GM19438 (cell line): ENCODE data around the gene GK2.

Source experiments
- ATAC-seq: cut with Tn5 transposase; IDR thresholded peaks from one replicate; pipeline ENCODE4 v1.9.1; 2021; ENCODE audit warnings: low read depth; ENCODE audit not compliant: unreplicated experiment

GK2 gene

GRCh38 chr4:79408063-79408462, at the start of gene GK2:
GK2 (minus strand) TSS chr4:79408228; CDS start chr4:79408200, 28 bp downstream.
- ATAC-seq, result no peak

- no peak for ATAC-seq
Measured at GRCh38 chr4:79455216-79455615, 47.2 kb upstream of the GK2 start.

DNA sequence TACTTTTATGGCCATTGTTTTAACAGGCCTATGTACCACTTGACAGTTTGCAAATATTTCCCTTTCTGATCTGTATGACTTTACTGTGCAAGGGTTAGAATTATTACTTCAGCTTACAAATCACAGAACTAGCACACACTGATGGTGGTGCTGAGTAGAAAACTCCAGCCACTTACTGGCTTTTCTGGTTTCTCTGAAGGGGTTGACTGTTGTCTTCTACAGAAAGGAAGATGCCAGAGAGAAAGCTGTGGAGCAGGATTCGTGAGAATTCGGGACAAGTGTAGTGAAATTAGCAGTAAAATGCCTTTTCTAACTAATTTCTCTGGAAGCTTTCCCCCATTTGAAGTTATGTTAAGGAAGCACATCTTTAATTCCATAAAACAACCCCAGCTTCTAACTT, 46.6 kb upstream of the GK2 start:
- no peak for ATAC-seq

- ATAC-seq, result no peak
Measured at GRCh38 chr4:79450053-79450452, 42.0 kb upstream of the GK2 start.

DNA sequence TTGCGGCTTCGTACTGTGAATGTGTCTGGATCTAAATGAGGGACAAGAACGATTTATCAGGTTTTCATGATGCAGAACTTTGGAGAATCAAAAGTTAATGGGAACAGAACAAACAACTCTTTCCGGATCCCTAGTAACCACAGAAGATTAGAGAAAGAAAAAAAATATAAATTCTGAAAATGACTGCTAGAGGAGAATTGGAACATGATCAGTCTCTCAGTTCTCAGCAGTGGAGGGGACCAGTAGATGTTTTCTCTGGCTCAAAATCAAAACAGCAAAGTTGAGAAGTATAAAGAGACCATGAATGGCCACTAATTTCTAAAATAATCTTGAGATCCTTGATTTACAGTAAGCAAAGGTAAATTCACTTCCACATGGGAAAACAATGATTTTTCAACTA, 38.1 kb upstream of the GK2 start:
- no peak for ATAC-seq

DNA sequence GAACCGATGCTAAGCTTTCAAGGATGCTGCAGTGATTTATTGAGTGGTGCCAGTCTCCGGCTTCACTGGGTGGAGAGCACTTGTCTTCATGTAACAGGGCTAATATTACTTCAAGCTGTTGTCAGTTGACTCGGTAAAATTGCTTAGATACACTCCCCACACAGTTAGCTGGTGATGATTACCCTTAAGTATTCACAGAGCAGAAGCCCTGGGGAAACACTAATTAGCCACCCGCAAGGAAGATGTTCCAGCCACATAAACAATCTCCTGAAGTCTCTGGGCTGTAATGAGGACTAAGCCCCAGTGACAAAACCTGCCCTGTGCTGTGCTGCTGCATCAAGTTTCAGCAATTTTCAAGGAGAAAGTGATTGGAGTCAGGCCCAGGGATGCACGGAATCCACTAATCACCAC, 37.3 kb upstream of the GK2 start:
- ATAC-seq, result no peak

DNA sequence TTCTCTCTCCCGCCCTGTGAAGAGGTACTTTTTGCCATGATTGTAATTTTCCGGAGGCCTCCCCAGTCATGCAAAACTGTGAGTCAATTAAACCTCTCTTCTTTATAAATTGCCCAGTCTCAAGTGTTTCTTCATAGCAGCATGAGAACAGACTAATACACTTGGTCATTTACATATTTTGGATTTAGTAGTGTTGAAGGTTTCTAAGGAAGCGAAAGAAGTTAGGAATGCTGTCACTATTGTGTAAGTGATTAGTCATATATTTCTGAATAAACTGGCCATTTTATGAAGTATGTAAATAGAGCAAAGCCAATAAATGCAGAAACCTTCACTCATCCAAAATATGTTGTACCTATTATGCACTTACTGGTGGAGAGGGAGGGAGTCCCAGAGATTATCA, 34.4 kb upstream of the GK2 start:
- no peak for ATAC-seq

- no peak for ATAC-seq
Measured at GRCh38 chr4:79439489-79439888, 31.5 kb upstream of the GK2 start.

DNA sequence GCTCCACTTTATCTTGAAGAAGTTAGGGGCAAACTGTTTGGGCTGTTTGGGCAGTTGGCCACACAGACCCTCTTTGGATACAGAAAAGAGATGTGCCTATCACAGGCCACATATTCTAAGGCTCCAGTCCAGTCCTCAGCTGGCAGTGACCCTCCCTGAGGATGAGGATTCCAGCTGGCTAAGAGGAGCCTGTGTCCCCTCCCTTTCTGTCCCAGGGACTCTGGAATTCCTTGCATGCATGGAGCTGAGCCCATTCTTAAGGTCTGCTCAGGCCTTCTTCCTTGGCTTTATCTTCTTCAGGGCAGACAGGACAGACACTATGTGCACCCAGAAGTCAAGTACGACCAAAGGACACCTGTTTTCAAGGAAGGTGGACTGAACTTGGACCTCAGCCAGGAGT, 23.8 kb upstream of the GK2 start:
- no peak for ATAC-seq

DNA sequence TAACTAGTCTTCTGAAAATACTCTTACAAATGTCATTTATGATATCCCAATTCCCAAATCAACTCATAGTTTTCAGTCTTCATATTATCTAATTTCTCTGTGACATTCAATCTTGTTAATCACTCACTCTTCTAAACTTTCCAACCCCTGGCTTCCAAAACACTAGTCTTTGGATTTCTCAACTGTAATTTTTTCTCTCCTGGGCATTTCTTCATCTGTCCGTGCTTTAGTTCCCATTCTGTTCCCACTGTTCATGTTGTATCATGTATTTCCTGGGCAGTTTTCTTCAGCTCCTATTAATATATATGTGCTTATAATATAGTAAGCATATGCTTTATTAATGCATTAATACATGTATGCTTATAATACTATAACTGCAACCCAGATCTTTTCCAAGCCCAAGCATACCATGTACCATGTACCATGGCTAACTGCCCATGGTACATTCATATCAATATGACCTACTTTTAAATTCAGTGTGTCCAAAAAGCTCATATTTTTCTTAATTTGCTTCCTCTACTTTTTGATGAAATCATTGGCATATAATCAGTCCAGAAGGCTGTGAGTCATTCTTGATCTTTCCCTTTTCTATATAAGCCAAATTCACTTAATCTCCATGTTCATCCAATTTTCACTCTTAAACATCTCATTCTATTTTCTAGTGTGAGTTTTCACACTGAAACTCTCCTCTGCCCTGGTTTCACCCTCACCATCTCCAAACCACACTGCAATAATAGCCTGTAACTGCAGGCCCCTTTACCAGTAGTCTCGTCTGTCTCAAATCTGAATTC, 21.3 kb upstream of the GK2 start:
- ATAC-seq, result no peak

GRCh38 chr4:79426989-79427388, 19.0 kb upstream of the GK2 start:
- no peak for ATAC-seq

GRCh38 chr4:79425586-79425985, 17.6 kb upstream of the GK2 start:
- no peak for ATAC-seq

DNA sequence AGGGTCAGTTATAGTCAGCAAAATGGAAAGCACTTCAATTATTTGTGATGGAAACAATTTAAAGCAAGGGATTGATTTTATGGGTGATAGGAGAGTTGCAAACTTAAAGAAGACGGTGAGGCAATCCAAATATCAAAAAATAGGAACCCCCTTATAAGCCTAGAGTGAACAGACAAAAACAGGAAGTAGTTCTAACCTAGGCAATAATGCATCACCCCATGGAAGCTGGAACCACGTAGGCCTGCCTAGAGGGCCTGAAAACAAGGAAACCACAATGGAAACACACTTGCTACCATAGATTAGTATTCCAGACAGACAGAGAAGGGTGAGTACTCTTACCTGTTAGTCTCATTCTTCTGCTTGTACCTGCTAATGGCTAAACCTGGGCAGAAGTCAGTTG, 13.5 kb upstream of the GK2 start:
- no peak for ATAC-seq

GRCh38 chr4:79413886-79414285, 5.9 kb upstream of the GK2 start:
- ATAC-seq, result no peak

DNA sequence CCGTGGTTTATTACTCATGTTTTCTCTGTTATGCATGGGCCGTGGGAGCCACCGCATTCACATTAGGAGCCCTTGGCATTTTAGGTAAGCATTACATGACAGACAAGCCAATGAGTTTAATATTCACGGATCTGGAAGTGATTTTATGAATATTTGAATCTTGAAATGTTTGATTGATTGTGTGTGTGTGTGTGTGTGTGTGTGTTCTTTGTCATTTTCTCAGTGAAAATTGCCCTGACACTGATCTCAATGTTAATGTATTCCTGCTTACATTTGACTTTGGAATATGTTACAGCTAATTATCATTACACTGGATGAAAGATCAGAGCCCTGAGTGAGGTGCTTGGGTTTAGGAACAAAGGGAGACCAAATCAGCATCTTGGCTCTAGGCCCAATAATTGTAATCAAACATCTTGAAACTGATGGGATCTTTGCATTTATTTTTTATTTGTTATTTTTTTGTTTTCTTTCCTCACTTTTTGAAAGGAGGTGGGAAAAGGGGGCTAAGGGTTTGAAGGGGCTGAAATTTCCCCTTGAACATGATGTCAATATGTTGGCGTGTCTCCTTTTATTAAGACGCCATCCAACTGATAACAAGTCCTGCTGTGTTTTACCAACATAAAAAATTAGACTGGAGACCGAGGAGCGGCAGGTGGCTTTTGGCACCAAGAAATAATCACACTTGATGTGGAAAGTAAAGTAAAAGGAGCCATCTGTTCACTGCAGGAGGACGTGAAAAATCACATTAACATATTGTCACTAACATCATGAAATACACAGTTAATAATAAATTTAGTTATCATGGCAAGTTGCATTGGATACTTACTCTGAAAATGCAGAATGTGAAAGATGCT, 5.2 kb upstream of the GK2 start:
- ATAC-seq, result no peak

DNA sequence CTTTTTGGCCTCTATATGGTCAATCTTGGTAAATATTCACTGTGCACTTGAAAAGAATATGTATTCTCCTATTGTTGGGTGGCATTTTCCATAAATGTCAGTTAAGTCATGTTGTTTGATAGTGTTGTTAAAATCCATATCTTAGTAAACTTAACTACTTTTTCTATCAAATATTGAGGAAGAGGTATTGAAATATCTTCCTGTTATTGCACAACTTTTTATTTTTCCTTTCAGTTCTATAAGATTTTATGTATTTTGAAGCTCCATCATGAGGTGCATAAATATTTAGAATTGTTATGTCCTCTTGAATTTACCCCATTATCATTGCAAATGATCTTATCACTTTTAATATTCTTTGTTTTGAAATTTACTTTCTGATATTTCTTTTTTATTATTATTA, 3.4 kb downstream of the GK2 start:
- ATAC-seq, result no peak

GRCh38 chr4:79403356-79403755, 4.7 kb downstream of the GK2 start:
- no peak for ATAC-seq

DNA sequence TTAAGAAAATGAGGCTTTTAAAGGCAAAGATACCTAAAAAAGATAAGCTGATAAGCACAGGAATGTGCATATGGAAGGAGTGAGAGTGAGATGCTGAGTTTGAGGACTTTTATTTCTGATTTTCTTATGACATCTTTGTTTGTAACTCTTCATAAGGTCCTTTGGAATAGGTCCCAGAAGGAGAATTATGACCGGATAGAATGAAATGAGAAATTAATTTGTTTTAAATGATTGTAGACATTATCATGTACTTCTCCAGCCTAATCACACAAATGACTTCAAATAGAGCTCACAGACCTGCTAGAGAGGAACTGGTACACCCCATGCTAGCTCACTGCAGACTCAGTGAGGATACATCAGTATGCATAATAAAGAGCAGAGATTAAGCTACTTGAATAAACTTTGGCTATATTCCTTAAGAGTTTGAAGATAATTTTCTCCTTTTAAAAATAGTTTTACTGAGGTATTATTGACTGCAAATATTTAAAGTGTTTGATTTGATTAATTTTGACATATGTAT, 5.6 kb downstream of the GK2 start:
- ATAC-seq, result no peak

DNA sequence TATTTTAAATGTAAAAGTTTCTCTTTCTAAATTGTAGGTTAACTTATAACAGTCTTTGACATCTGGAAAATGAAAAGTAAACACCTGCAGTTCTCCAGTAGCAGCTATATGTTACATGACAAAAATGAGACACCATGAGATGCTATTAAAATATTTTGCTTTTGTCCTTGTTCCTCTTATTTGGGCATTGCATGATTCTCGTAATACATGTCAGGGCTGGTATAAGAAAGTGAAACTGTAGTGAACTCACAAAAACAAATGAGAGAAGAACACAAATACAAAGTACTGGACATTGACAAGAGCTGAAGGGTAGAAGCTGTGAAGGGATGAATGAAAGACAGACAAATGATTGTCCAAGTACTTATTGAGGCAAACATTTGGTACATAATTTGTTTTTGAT, 9.0 kb downstream of the GK2 start:
- no peak for ATAC-seq

DNA sequence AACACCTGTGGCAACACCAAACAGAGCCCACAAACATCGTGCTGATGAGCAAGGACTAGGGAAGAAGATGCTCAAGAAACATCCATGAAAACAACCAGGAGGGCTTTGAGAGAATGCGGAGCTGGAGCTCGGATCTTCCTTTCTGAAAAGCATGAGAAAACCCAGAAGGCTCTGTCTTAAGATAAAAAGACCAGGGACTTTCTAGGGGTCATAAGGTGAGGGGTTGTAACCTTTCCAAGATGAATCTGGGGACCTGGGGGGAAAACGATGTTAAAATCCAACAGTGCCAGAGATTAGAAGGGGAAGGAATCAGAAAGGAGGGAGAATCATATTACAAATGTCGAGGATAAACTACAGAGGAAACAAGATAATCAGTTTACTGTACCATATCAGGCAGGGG, 10.1 kb downstream of the GK2 start:
- no peak for ATAC-seq

- no peak for ATAC-seq
Measured at GRCh38 chr4:79396794-79397193, 11.2 kb downstream of the GK2 start.

- no peak for ATAC-seq
Measured at GRCh38 chr4:79395841-79396240, 12.2 kb downstream of the GK2 start.
